ENCODE measurements around the gene LRRTM4. TPM values are rescaled to one million over a fixed set of nuclear protein-coding genes. Genes with fewer than 3 reads are reported as not detected.
"Not testable (repeated sequence)": the region's sequence is repeated elsewhere in the genome, so short reads cannot be mapped to it uniquely, and the experiment has no call there.

The LRRTM4 gene
- total RNA-seq, 2 experiments from 2014 or later = not detected

GRCh38 chr2:76752506-76752905 lies 769.7 kb downstream of the LRRTM4 start:
- no peak overlapping the region for H3K4me3 Mint-ChIP-seq
- CTCF ChIA-PET = no interaction called here
- ATAC-seq (no peak), DNase-seq (no peak)
- no peaks in the 10 kb centered on the region for H3K36me3 Mint-ChIP-seq
- peaks cover 7% of the 10 kb centered on the region for H3K9me3 Mint-ChIP-seq (ENCODE audit: low read depth)
- no peaks in the 10 kb centered on the region for H3K4me1 Mint-ChIP-seq
- no peaks in the 10 kb centered on the region for H3K27me3 Mint-ChIP-seq
- H3K27ac Mint-ChIP-seq = no peak overlapping the region

GRCh38 chr2:76749858-76750257 lies 772.3 kb downstream of the LRRTM4 start:
- Mint-ChIP-seq H3K27ac (no peak overlapping the region), H3K36me3 (no peaks in the 10 kb centered on the region), H3K4me3 (no peak overlapping the region), H3K27me3 (no peaks in the 10 kb centered on the region), H3K4me1 (no peaks in the 10 kb centered on the region), H3K9me3 (ENCODE audit: low read depth) (peaks cover 7% of the 10 kb centered on the region)
- CTCF ChIA-PET = no interaction called here
- DNase-seq = no peak
- ATAC-seq = no peak

GRCh38 chr2:76748581-76749296 lies 773.4 kb downstream of the LRRTM4 start:
- no peak for ATAC-seq
- H3K36me3 Mint-ChIP-seq = no peaks in the 10 kb centered on the region
- no peak for DNase-seq
- no peaks in the 10 kb centered on the region for H3K4me1 Mint-ChIP-seq
- no peaks in the 10 kb centered on the region for H3K27me3 Mint-ChIP-seq
- CTCF ChIA-PET = no interaction called here
- H3K27ac Mint-ChIP-seq = no peak overlapping the region
- peaks cover 2% of the 10 kb centered on the region for H3K9me3 Mint-ChIP-seq (ENCODE audit: low read depth)
- H3K4me3 Mint-ChIP-seq = no peak overlapping the region

GRCh38 chr2:76745605-76746004 lies 776.6 kb downstream of the LRRTM4 start:
- no peaks in the 10 kb centered on the region for H3K36me3 Mint-ChIP-seq
- no peak overlapping the region for H3K4me3 Mint-ChIP-seq
- no peaks in the 10 kb centered on the region for H3K27me3 Mint-ChIP-seq
- CTCF ChIA-PET = no interaction called here
- ATAC-seq (no peak), DNase-seq (no peak)
- H3K4me1 Mint-ChIP-seq = no peaks in the 10 kb centered on the region
- H3K9me3 Mint-ChIP-seq (ENCODE audit: low read depth) = peaks cover 2% of the 10 kb centered on the region
- H3K27ac Mint-ChIP-seq = no peak overlapping the region

- Mint-ChIP-seq H3K27ac (no peak overlapping the region), H3K4me3 (no peak overlapping the region), H3K4me1 (no peaks in the 10 kb centered on the region), H3K27me3 (no peaks in the 10 kb centered on the region), H3K36me3 (no peaks in the 10 kb centered on the region), H3K9me3 (ENCODE audit: low read depth) (no peaks in the 10 kb centered on the region)
- CTCF ChIA-PET = no interaction called here
- ATAC-seq (no peak), DNase-seq (no peak)
Measured at GRCh38 chr2:76737607-76738006, 784.6 kb downstream of the LRRTM4 start.

DNA sequence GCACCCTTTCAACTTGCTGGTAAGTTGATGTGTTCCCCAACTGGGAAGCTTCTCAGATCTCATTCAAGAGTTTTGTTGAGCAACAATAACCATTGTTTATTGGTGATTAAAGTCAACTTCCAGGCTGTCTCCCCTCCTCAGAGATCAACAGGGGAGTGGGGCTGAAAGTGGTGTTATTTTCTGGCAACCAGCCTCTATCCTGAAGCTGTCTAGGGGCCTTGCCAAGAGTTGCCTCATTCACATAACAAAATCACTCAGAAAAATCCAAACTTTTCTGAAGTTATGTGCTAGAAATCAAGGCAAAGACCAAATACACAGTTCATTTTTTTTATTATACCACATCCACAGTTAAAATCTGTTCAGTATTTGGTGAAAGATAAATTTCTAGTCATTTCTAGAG lies 788.4 kb downstream of the LRRTM4 start:
- H3K36me3 Mint-ChIP-seq = no peaks in the 10 kb centered on the region
- H3K27ac Mint-ChIP-seq = no peak overlapping the region
- peaks cover 3% of the 10 kb centered on the region for H3K9me3 Mint-ChIP-seq (ENCODE audit: low read depth)
- ATAC-seq (no peak), DNase-seq (no peak)
- H3K4me3 Mint-ChIP-seq = no peak overlapping the region
- CTCF ChIA-PET = no interaction called here
- H3K4me1 Mint-ChIP-seq = no peaks in the 10 kb centered on the region
- no peaks in the 10 kb centered on the region for H3K27me3 Mint-ChIP-seq

DNA sequence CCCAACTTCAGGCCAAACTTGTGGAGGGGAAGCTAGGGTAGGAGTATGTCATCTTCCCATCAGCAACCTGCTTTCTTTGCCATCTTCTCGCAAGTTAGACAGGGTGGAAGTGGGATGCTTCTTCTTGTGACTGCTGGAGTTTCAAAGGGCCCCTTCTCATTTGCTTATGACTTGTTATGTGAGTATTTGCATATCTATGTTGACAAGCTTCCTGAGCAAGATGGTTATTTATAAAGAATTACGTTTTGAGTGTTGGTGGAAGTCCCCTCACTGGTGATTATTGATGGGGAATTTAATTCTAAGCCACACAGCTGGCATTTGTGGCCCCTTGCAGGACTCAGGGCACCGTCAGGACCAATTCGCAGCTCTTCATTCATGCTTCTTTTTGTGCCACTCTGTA lies 791.0 kb downstream of the LRRTM4 start:
- peaks cover 3% of the 10 kb centered on the region for H3K9me3 Mint-ChIP-seq (ENCODE audit: low read depth)
- no peaks in the 10 kb centered on the region for H3K27me3 Mint-ChIP-seq
- no peak overlapping the region for H3K4me3 Mint-ChIP-seq
- H3K36me3 Mint-ChIP-seq = no peaks in the 10 kb centered on the region
- no peak overlapping the region for H3K27ac Mint-ChIP-seq
- H3K4me1 Mint-ChIP-seq = no peaks in the 10 kb centered on the region
- no peak for ATAC-seq
- CTCF ChIA-PET = no interaction called here
- no peak for DNase-seq

DNA sequence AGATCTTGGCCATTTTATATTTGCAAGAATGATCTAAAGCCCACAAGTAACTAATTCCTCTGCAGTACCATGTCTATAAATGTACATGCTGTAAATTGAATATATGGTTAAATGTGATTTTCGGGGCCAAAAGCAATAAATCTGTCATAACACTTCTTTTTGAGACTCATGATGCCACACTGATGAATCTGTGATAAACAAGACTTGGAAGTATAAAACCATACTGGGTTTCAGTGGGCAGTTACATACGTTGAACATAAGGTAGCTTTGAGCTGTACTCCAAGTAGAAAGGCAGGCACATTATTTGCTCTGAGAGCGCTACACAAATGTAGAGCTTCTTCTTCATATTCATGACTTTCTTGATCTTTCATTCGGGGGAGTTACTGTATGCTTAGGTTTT lies 792.2 kb downstream of the LRRTM4 start:
- no peak overlapping the region for H3K4me3 Mint-ChIP-seq
- H3K4me1 Mint-ChIP-seq = no peaks in the 10 kb centered on the region
- no peaks in the 10 kb centered on the region for H3K36me3 Mint-ChIP-seq
- CTCF ChIA-PET = no interaction called here
- H3K27me3 Mint-ChIP-seq = no peaks in the 10 kb centered on the region
- H3K9me3 Mint-ChIP-seq (ENCODE audit: low read depth) = peaks cover 3% of the 10 kb centered on the region
- no peak overlapping the region for H3K27ac Mint-ChIP-seq
- DNase-seq (no peak), ATAC-seq (no peak)

DNA sequence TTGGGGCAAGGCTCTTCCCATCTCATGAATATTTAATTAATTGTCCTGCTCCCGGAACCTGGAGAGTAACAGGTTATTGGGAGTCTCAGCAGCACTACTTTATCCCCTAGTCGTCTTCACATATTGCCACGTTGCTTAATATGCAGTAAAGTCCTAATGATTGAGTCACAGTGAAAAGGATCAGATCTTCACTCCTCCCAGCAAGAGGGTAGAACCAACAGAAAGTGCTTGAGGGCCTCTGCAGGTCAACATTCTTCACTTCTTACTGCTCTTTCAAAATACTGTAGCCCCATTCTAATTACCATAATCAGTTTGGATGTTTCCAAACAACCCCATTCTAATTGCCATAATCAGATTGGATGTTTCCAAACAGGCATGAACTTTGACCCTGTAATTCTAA lies 801.0 kb downstream of the LRRTM4 start:
- Mint-ChIP-seq H3K4me1 (no peaks in the 10 kb centered on the region), H3K36me3 (no peaks in the 10 kb centered on the region), H3K27me3 (no peaks in the 10 kb centered on the region), H3K4me3 (no peak overlapping the region), H3K27ac (no peak overlapping the region), H3K9me3 (ENCODE audit: low read depth) (no peaks in the 10 kb centered on the region)
- ATAC-seq = no peak
- DNase-seq = no peak
- CTCF ChIA-PET = no interaction called here

DNA sequence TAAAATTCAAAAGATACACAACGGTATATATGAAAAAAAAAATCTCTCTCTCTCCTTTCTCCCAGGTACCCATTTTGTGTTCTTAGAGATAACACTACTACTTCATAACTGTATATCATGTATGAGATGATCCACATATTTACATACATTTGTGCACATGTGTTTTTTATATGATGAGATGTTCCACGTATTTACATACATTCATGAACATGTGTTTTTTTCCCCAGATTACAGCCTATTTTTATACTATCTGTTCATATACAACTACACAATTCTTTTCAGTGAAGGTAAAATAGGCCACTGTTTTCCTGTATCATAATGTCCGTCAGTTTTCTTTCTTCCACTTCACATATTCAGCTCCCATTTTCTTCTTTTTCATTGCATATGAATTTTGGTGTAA lies 808.9 kb downstream of the LRRTM4 start:
- no peak for DNase-seq
- H3K36me3 Mint-ChIP-seq = no peaks in the 10 kb centered on the region
- CTCF ChIA-PET = no interaction called here
- H3K27me3 Mint-ChIP-seq = no peaks in the 10 kb centered on the region
- ATAC-seq = no peak
- H3K4me1 Mint-ChIP-seq = no peaks in the 10 kb centered on the region
- H3K27ac Mint-ChIP-seq = no peak overlapping the region
- peaks cover 4% of the 10 kb centered on the region for H3K9me3 Mint-ChIP-seq (ENCODE audit: low read depth)
- no peak overlapping the region for H3K4me3 Mint-ChIP-seq

DNA sequence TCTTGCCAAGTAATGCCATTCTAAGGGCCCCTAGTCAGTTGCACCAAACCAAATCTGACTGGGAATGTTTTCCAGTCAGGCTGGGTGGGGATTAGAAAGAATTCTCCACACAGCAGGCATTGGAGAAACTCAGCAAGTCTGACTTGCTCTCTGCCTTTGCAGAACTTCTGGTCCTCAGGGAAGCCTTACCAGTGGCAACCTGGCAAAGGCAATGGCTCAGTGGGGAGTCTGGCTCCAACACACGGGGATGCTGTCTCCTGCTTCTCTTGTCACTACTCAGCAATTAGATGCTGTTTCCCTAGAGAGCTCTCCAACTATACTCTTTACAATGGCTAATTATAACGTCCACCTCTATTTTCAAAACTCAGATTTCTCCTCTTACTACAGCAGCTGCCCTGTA lies 810.7 kb downstream of the LRRTM4 start:
- ATAC-seq (no peak), DNase-seq (no peak)
- H3K4me1 Mint-ChIP-seq = no peaks in the 10 kb centered on the region
- no peaks in the 10 kb centered on the region for H3K36me3 Mint-ChIP-seq
- no peak overlapping the region for H3K27ac Mint-ChIP-seq
- no peak overlapping the region for H3K4me3 Mint-ChIP-seq
- H3K9me3 Mint-ChIP-seq (ENCODE audit: low read depth) = peaks cover 8% of the 10 kb centered on the region
- CTCF ChIA-PET = no interaction called here
- no peaks in the 10 kb centered on the region for H3K27me3 Mint-ChIP-seq

- H3K27ac Mint-ChIP-seq = no peak overlapping the region
- no peaks in the 10 kb centered on the region for H3K27me3 Mint-ChIP-seq
- CTCF ChIA-PET = no interaction called here
- no peak for ATAC-seq
- H3K4me3 Mint-ChIP-seq = no peak overlapping the region
- peaks cover 14% of the 10 kb centered on the region for H3K9me3 Mint-ChIP-seq (ENCODE audit: low read depth)
- no peak for DNase-seq
- no peaks in the 10 kb centered on the region for H3K4me1 Mint-ChIP-seq
- H3K36me3 Mint-ChIP-seq = no peaks in the 10 kb centered on the region
Measured at GRCh38 chr2:76700894-76701293, 821.3 kb downstream of the LRRTM4 start.

- H3K4me1 Mint-ChIP-seq, ATAC-seq, CTCF ChIA-PET, H3K27ac Mint-ChIP-seq, DNase-seq, H3K4me3 Mint-ChIP-seq, H3K36me3 Mint-ChIP-seq, H3K27me3 Mint-ChIP-seq: not testable (repeated sequence)
- H3K9me3 Mint-ChIP-seq (ENCODE audit: low read depth) = peaks cover 14% of the 10 kb centered on the region
Measured at GRCh38 chr2:76697998-76698713, 824.0 kb downstream of the LRRTM4 start.
